ENCODE results near the gene C1orf159.
"Not testable (repeated sequence)": the region's sequence is repeated elsewhere in the genome, so short reads cannot be mapped to it uniquely, and the experiment has no call there.

C1orf159 gene

DNA sequence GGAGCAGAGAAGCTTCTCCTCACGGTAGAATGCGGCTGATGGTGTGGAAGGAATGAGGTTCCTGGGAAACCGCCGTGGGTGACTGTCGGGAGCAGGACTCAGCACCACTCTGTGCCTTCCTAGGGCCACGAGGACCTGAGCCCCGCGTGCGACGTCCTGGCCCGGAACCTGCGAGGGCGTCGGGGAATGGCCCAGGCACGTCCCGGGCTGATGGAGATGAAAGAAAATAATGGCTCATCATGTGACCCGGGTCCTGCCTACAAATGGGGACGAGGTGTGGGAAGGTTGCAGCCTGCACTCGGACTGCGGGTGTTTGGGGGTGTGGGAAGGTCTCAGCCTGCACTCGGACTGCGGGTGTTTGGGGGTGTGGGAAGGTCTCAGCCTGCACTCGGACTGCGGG, 32.7 kb upstream of the C1orf159 start:
- no peak for DNase-seq

DNA sequence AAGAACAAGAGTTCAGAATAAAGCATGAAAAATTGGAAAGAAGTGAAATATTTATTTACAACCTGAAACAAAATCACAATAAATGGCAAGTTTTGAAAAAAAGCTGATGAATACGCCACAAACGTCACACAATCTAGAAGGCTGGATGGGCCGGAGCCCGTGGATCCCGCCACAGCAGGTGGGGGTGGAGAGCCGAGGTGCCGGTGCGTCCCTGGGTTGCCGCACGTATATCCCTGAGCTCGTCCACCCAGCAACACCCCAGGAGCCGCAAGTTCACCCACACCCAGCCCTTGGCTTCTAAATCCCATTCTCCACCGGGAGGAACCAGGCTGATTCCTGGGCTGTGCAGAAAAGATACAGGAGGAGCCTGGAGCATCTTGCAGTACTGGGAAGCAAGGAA, 32.2 kb upstream of the C1orf159 start:
- no peak for DNase-seq

DNA sequence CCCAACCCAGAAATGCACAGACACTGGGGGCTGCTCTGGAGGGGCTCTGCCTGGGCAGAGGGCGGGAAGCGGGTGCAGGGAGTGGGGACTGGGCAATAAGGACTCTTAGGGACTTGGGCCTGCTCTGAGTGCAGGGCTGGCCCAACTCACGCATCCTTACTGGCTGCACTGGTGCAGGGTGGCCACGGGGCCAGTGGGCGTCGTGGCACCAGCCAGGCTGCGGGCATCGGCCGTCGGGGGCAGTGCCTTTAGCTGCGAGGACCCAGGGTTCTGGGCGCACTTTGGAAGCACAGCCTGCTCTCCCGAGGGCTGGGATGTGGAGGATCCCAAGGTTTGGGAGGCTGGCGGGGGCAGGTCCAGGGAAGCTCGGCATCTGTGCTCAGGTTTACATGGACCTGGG, 30.7 kb upstream of the C1orf159 start:
- DNase-seq: no peak

DNA sequence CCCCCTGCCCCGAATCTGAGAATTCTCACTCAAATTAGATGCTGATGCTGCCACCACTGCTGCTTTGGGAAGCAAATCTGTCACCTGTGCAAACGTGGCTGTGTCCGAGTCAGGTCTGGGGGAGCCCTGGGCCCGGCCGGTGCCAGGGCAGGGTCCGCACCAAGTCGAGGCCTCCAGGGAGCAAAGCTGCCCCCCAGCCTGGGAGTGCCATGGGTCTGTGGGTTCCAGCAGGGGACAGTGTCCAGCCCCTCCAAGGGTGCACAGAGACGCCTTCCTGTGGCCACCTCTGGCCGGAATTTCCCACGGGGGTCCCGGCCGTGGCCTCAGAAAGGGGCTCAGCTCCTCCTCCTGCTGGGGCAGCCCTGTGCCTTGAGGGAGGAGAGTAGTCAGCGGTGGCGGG, 30.1 kb upstream of the C1orf159 start:
- DNase-seq: no peak

DNA sequence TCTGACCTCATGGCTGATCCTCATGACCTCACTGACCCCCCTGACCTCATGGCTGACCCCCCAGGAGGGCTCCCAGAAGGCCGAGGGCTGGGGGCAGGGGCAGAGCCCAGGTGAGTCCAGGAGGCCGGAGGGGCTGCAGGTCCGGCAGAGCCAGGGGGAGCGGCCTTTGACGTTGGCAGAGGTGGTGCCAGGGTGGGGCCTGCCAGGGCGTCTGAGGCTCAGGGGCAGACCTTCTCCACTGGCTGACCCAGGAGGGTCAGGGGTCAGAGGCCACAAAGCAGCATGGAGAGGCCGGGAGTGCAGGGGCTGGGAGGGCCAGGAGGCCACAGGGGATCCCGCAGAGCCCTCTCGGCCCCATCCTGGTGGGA, 29.6 kb upstream of the C1orf159 start:
- DNase-seq: no peak

DNA sequence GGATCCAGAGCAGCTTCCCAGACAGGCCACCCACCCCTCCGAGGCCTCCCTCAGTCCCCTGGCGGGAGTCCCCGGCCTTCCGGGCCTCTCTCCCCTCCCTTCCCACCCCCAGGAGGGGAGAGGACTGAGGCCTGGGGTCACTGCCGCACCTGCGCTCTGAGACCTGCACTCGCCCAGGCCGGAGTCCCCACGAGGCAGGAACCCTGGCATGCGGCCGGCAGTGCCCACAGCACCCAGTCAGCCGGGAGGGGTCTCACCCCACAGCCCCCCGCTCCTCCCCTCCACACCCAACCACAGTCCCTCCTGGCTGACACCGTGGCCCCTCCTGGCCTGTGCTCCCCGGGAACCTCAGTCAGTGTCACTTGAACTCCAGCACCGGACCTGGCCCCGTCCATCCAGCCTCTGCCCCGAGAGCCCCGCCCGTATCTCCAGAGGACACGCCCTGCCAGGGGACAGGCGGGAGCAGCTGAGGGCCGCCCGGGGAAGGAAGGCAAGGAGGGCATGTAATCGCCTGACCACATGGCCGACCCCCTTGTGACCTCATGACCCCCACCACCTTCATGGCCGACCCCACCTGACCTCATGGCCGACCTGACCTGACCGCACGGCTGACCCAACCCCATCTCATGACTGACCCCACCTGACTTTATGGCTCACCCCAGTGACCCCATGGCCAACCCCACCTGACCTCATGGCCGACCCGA, 29.1 kb upstream of the C1orf159 start:
- DNase-seq: no peak

DNA sequence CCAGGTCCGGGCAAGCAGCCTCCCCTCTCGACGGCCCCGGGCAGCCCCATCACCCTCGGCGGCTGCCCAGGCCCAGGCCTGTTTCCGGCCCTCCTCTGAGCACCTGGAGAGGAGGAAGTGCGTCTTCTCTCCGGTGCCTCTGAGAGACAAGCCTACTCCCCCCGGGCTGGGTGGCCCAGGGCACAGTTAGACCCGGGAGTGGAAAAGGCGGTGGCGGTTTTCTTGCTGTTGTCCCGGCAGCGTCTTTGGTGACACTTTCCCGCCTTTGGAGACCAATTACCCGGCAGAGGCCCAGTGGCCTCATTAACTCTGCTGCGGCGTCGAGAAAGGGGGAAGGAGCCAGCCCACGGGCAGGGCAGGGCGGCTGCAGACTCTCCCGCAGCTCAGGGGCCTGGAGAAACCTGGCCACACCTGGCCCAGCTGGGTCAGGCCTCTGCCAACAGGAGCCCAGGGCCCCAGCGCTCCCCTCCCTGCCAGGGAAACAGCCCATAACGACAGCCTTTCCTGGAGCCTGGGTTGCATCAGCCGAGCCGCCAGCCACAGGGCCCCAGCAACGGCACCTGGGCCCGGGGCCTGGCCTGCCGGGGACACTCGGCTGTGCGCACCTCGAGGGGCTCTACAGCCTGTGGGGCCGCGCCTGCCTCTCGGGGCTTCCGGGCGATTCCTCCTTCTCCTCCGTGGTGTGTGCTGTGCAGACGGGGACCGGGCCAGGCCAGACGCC, 28.4 kb upstream of the C1orf159 start:
- DNase-seq: no peak

DNA sequence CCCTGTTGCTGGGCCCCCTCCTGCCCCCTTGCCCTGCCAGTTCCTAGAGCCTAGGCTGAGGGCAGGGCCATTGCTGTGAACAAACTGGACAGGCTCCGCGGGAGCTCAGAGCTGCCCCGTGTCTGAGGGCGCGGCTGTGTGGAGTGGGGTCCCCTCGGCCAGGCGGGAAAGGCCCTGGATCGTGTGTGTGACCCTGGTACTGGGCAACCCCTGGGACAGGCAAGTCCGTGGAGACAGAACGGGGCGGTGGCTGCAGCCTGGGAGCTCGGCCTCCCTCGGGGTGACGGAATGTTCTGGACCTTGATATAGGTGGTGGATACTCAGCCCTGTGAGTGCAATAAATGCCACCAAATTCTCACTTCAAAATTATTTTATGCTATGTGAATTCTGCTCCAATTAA, 27.7 kb upstream of the C1orf159 start:
- no peak for DNase-seq

DNA sequence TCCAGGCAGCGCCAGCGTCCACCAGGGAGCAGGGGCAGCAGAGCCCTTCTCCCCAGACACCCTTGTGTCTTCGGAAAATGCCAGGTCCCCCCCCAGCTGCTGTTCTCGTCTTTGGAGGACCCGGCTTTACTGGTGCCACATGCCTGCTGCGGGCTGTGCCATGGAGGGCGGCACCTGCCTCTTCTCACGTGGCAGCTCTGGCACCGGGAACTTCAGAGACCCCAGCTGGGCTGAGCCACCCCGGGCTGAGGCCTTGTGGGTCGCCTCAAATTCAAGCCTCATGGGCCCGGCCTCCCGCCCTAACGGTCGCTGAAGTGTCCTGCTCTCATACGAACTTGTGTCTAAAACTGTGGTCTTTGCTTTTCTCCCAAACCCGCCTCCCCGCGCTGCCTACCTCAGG, 27.0 kb upstream of the C1orf159 start:
- DNase-seq: no peak

DNA sequence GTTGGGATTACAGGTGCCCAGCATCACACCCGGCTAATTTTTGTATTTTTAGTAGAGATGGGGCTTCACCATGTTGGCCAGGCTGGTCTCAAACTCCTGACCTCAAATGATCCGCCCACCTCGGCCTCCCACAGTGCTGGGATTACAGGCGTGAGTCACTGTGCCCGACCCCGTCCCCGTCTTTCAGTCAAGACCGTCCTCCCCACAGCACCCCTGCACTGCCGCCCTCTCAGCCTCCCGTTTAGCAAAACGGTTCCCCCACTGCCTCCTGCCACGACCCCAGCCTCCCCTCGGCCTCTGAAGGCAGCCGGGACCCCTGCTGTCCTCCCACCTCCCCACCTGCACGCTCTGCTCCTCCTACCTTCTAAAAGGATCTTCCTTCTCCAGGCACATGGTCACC, 26.5 kb upstream of the C1orf159 start:
- not testable (repeated sequence) for DNase-seq

DNA sequence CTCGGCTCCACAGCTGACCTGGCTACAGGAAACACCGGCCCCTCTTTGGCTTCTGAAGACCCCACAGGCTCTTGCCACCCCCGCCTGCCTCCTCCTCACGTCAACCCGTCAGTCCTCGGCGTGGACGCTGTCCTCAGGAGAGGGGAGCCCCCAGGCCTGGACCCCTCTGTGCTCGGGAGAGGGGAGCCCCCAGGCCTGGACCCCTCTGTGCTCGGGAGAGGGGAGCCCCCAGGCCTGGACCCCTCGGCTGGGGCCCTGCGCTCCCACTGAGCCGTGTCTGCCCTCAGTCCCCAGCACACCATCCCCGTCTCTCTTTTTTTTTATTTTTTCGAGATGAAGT, 26.0 kb upstream of the C1orf159 start:
- DNase-seq: no peak

DNA sequence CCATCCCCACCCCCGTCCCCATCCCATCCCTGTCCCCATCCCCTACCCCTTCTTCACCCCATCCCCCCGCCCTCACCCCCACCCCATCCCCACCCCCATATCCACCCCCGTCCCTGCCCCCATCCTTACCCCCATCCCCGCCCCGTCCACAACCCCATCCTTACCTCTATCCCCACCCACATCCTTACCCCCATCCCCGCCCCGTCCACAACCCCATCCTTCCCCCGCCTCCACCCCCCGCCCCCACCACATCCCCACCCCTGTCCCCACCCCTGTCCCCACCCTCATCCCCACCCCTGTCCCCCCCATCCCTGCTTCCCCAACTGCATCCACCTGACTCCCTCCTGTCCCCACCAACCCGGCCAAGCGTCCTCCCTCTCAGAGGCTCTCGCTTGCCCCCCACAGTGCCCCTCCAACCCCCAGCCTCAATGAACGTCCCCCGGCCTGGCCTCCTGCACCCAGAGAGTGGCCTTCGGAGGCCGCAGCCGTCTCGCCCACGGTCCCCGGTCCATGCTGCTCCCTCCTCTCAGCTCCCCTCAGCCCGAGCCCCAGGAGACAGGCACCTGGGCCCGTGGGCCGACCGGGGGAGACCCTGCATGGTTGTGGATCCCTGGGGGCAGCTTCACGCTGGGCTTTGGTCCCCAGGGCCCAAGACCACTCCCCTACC, 25.5 kb upstream of the C1orf159 start:
- DNase-seq: no peak

DNA sequence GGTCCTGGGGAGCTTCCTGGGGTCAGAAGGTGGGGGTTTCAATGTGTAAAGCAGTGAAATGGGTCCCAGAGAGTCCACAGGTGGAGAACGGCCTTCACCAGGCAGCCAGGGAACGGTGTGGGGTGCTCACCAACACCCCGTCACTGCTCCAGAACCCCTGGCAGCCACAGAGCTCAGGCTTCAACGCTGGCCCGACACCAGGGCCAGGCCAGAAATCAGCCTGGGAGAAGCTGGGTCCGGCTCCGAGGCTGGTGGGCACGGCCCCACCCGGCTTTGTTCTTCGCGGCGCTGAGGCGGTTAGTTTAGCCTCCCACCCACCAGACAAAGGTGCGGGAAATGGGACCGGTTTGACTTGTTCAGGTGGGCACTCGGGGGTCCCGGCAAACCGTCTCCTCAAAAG, 24.8 kb upstream of the C1orf159 start:
- no peak for DNase-seq

DNA sequence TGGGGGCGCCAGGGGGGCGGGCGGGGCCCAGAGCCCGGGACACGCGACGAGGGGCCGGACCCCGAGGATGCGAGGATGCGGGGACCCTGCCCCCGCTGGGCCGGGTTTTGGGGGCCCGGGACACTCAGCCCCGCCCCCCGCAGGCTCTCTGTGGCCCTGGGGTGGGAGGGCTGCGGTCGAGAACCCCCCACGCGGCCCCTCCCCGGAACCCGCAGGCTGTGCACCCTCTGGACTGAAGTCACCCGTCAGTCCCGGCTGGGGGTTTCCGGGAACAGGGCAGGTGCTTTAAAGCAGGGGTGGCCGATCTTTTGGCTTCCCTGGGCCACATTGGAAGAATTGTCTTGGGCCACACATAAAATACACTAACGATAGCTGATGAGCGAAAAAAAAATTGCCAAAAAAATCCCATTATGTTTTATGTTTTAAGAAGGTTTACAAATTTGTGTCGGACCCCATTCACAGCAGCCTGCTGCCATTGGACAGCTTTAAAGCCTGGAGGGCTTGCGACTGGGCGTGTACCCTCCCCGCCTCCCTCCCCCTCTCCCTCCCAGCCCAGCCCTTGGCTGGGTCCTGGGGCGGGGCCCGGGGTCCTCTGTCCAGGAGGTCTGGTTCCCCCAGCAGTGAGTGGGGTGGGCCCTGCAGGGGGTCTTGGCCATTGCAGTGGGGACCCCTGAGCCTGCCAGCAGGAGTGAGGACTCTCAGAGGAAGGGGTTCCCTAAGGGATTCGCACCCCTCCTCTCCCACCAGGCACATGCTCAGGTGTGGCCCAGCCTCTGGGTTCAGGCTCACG, 21.6 kb upstream of the C1orf159 start:
- DNase-seq: no peak

DNA sequence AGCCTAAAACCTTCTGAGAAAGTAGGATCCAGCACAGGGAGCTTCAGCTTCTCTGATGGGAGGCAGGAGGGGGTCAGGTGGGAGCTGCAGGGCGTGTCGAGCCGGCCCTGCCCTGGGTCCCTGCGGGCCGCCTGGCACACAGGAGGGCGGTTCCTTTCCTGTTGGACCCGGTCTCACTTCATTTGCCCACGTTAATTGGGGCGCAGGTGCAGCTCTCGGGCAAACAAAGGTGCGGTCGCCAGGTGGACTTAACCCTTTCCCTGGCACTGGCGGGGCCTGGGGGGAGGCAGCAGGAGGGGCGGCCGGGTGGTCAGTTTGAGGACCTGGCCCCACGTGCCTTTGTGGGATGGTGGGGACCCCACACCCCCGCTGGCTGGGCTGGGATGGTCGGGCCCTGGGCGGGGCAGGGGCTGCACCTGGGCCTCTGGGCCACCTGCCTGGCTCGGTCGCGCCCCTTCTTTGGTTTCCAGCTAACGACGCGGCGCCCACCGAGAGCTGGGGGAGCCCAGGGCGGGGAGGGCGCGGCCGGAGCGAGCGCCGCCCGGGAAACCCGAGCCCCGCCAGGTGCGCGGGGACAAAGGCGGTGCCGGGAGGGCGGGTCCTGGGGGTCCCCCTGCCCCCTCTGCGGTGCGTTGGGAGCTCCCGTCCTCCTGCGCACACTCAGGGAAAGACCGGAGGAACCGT, 20.8 kb upstream of the C1orf159 start:
- DNase-seq: no peak

DNA sequence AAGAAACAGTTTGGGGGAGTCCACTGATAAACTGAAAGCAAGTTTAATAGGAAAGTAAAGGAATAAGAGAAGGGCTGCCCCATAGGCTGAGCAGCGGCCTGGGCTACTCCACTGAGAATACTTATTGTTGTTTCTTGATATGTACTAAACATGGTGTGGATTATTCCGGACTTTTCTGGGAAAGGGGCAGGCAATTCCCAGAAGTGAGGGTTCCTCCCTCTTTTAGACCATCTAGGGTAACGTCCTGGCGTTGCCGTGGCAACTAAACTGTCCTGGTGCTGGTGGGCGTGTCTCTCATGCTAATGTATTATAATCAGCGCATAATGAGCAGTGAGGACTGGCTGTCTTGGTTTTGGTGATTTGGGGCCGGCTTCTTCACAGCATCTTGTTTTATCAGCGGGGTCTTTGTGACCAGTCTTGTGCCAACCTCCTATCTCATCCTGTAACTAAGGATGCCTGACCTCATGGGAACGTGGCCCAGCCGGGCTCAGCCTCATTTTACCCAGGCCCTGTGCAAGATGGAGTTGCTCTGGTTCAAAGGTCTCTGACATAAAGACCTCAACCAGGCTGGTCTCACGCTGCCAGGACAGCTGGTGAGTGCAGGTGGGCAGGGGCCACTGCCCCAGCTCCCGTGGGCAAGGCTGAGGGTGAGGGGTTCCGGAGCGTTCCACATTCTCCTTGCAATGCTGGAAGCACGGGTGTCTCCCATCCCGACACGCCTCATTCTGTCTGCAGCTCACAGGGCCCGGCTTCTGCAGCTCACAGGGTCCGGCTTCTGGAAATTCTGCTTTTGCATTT, 19.6 kb upstream of the C1orf159 start:
- no peak for DNase-seq

DNA sequence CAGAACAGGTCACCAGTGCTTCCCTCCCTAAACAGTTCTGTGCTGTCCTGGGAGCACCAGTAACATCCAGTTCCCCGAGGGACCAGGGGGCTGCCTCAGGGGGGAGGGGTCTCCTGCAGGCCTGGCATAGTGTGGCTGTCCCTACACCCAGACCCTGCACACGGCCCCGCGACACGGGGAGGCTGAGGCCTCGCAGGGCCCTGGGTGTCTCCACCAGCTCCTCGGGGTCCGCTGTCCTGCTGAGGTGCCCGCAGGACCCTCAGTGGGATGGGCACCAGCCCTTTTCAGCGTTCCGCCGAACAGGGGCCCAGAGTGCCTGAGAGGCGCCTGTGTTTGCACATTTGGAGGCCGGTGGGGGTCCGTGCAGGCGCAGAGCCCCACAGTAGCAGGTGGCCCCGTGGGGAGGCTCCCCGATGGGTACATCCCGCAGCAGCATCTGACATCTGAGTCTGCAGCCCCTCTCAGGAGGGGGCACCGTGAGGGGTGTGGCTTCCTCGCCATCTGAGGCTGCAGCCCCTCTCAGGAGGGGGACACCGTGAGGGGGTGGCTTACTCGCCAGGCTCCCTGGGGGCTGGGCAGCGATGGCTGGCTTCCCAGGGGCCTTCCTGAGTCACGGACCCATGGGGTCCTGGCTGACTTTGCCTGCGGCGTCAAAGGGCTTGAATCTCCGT, 18.5 kb upstream of the C1orf159 start:
- DNase-seq: no peak

DNA sequence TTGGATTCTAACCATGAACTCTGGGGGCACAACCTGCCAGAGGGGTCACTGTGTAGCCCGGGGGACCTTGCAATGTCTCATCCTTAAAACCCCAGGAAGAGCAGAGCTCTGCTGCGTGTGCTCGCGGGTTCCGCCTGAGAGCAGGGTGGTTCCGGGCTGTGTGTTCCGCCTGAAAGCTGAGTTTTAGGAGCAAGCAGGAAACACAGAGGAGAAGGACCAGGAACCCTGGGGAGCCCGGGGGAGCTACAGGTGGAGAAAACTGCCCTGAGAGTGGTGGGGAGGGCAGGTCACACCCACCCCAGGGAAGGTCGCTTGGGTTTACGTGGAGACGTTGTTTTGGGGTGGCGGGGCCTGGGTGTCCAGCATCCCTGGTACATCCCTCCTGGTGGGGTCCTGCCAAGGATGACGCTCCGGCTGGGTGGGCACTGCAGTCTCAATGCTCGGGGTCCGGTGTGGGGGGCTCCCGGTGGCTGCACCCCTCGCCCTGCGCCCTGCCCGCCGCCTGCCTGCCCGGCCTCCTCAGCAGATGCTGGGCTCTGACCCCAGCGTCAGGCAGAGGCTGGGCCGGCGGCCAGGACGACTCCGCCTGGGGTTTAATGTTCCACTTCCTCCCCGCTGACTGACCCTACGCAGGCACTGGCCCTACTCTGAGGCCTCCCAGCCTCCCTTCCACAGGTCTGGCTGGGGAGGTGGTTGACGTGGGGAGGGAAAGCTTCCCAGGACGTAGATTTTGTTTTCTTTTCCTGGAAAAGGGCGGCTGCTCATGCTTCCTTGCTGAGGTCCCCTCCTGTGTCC, 17.3 kb upstream of the C1orf159 start:
- DNase-seq: no peak

DNA sequence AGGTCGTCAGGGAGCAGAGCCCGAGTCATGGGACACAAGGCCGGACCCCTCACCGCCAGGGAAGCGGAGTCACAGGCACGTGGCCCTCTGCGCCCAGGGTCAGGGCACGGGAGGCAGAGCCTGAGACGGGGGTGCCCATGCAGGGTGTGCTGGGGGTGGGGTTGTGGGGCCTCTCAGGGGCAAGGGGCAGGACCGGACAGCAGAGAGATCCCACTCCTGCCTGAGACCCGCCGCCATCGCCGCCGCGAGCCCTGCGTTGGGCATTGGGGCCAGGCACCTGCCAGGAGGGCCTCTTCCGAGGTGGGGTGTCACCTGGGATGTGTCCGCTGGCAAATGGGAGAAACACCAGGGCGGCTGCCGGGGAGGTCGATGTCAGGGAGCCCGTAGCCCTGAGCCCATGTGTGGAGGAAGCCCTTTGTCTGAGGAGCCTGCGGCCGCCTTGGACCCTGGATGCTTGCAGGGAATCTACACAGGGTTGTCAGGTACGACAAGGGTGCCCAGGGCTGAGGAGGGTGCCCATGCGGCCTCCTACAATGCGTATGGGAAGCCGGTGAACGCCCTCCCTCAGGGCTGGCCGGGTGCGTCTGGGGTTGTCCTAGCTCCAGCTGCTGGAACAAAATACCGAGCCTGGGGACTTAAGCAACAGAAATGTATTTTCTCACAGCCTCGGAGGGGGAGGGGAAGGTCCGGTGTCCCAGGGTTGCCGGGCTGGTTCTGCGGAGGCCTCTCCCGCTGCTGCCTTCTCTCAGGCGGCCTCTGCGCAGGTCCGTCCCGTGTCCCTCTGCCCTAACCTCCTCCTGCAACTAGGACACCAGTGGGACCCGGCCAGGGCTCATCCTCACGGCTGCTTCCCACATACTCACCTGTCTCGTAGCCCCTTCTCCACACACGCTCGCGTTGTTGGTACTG, 16.4 kb upstream of the C1orf159 start:
- DNase-seq: no peak

All from DMS 273 treated with DMSO at 0.1 percent for 48 hours (cell line).